Esophagus squamous epithelium (tissue), 5 donors: ENCODE data around the gene TBX3. TPM values are rescaled to one million over a fixed set of nuclear protein-coding genes. Genes with fewer than 3 reads are reported as not detected.
A peak's percentile ranks its signal among the peaks of the same experiment; 100 is the strongest.

Experiments used
- DNase-seq: peaks from one replicate; lab custom pipeline; 2025; lab: John Stamatoyannopoulos, UW
- H3K27ac ChIP-seq, 4 donors: fragments of 200-600 bp; sonication (generic); one replicate each; pipeline ENCODE4 v1.5.1; 2016 to 2019; ENCODE audit warnings: mild to moderate bottlenecking in 1 of 4
- H3K27me3 ChIP-seq, 4 donors: fragments of 200-600 bp; sonication (generic); 1 replicate in 3 of 4; 2 replicates in 1 of 4; pipeline versions ENCODE4 v1.5.1 to v1.6.0; 2017 to 2021; ENCODE audit warnings: antibody characterized with exemption in 1 of 4
- H3K36me3 ChIP-seq, 3 donors: fragments of 200-600 bp; sonication (generic); one replicate each; pipeline ENCODE4 v1.5.1; 2016 to 2019
- H3K4me1 ChIP-seq, 3 donors: fragments of 200-600 bp; sonication (generic); one replicate each; pipeline ENCODE4 v1.5.1; 2017 to 2019
- H3K4me3 ChIP-seq, 4 donors: fragments of 200-600 bp; sonication (generic); 1 replicate in 3 of 4; 2 replicates in 1 of 4; pipeline ENCODE4 v1.5.1; 2016 to 2019; ENCODE audit warnings: mild to moderate bottlenecking in 2 of 4, moderate library complexity in 1 of 4
- H3K9me3 ChIP-seq, 3 donors: fragments of 200-600 bp; sonication (generic); one replicate each; pipeline ENCODE4 v1.5.1; 2016 to 2019
- CTCF ChIP-seq, 6 experiments: fragments of 450-650 bp in 4 of 6; fragments of 200-600 bp in 2 of 6; sonication (generic) in 2 of 6; IDR thresholded peaks; one replicate each; pipeline ENCODE4 v1.5.1; 2016 to 2019; ENCODE audit warnings: antibody characterized with exemption in 6 of 6, mild to moderate bottlenecking in 4 of 6, moderate library complexity in 4 of 6
- POLR2A ChIP-seq, 4 donors: fragments of 450-650 bp; IDR thresholded peaks; one replicate each; pipeline ENCODE4 v1.6.1; 2017; ENCODE audit warnings: antibody characterized with exemption in 4 of 4, mild to moderate bottlenecking in 4 of 4, moderate library complexity in 3 of 4
- WGBS, 2 donors: methylation state at CpG; one replicate each; pipeline ENCODE4 v1.1.5; 2018; 5-methylcytosine and 5-hydroxymethylcytosine counted together
- intact Hi-C: fragments of 100-400 bp; cut with DNase I; formaldehyde crosslinking; loops from one replicate; pipeline ENCODE4 v1.15.0; 2022
- total RNA-seq, 4 donors: library from RNA; depleted of rRNA; stranded (reverse); fragments of >200 nt; gene quantifications; one replicate each; pipeline ENCODE4 v1.1.0, GENCODE V29; 2016
- donor health status: DM: yes; HTN: yes; CAD: no.

The TBX3 gene
- total RNA-seq, 4 donors from 2014 or later = 2.0 to 2.5 (median 2.4) TPM

DNA sequence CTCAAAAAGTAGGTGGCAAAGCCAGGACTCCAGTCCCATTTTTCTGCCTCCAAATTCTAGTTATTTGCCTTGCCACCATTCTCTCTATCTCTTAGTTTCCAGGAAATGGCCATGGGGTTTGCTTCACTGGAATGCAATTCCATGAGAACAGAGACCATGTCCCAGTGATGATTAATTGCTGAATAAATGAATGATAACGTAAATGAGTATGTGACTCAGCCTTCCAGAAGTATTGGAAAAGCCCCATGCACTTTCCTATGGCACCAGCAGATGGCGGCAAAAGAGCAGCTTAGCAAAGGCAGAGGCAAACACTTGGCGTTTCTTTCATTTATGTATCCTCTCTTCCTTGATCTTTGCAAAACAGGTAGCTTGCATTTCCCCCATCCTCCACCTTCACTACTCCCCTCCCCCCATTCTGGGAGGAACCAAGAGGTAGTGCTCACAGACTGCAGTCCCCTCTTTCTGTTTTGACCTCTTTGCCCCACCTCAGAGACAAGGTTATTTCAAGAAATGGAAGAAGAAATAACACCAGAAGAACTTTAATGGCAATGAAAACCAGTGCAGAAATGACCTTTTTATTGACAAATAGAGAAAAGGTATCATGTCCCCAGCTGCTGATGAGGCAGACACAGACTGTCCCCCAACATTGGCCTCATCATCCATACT lies 21.3 kb downstream of the TBX3 start:
- TF ChIP-seq POLR2A (IDR thresholded peaks at IDR 0.05) (no peak), CTCF (IDR thresholded peaks at IDR 0.05) (peak; percentile 63 to 96 (median 94))
- intact Hi-C loops = loop anchor here (5.0 to 10.0 kb wide), 2 partner anchors 972 to 1255 kb away; no protein-coding TSS in a partner anchor

GRCh38 chr12:114661245-114661644 lies 22.7 kb downstream of the TBX3 start:
- 44 to 67% methylated on average over 1 of the region's 1 CpG for WGBS, 2 donors
- DNase-seq = no peak
- H3K9me3 ChIP-seq = no peaks in the 10 kb centered on the region
- peaks cover 0 to 24% (median 0%) of the 10 kb centered on the region in 3 donors for H3K4me1 ChIP-seq
- H3K27ac ChIP-seq = no peak overlapping the region
- no peak overlapping the region for H3K4me3 ChIP-seq
- intact Hi-C loops = loop anchor here (5.0 to 10.0 kb wide), 2 partner anchors 974 to 1256 kb away; no protein-coding TSS in a partner anchor
- peaks cover 0 to 41% (median 15%) of the 10 kb centered on the region in 4 donors for H3K27me3 ChIP-seq
- TF ChIP-seq CTCF (IDR thresholded peaks at IDR 0.05) (no peak), POLR2A (IDR thresholded peaks at IDR 0.05) (no peak)
- no peaks in the 10 kb centered on the region for H3K36me3 ChIP-seq

More for the DNA sequence above, 21.3 kb downstream of the TBX3 start:
- Histone ChIP-seq H3K36me3 (no peaks in the 10 kb centered on the region), H3K4me1 (peaks cover 0 to 33% (median 0%) of the 10 kb centered on the region in 3 donors), H3K27ac (no peak overlapping the region), H3K4me3 (no peak overlapping the region), H3K27me3 (peaks cover 5 to 55% (median 24%) of the 10 kb centered on the region in 4 donors), H3K9me3 (no peaks in the 10 kb centered on the region)
- WGBS, 2 donors = 0% methylated on average over 3 of the region's 3 CpGs
- no peak for DNase-seq

- intact Hi-C loops = no loop called here
- peaks cover 0 to 20% (median 4%) of the 10 kb centered on the region in 4 donors for H3K27me3 ChIP-seq
- no peak overlapping the region for H3K27ac ChIP-seq
- H3K9me3 ChIP-seq = no peaks in the 10 kb centered on the region
- H3K4me3 ChIP-seq = no peak overlapping the region
- no peak for TF ChIP-seq POLR2A (IDR thresholded peaks at IDR 0.05)
- no peak for TF ChIP-seq CTCF (IDR thresholded peaks at IDR 0.05)
- no peak for DNase-seq
- H3K36me3 ChIP-seq = no peaks in the 10 kb centered on the region
- H3K4me1 ChIP-seq = peaks cover 0 to 8% (median 0%) of the 10 kb centered on the region in 3 donors
Measured at GRCh38 chr12:114659084-114659483, 24.9 kb downstream of the TBX3 start.

DNA sequence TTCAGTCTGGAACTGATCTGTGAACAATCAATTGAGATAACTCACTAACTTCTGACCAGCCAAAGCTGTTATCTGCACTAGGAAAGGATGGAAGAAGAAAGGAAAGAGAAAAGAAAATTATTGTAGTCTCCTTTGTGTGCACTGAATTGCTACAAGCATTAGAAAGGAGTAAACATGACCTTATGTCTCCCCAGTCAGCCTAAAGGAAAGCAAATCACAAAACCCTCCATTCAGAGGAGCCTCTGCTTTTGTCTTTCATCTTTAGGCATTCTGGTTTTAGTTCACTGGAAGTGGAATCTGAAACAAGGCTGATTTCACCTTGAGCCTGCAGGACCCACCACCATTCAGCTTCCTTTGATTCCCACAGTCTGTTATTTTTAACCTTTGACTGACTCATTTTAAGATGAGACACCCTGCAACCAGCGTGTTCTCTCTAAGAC lies 26.0 kb downstream of the TBX3 start:
- Histone ChIP-seq H3K4me3 (no peak overlapping the region), H3K27ac (no peak overlapping the region), H3K27me3 (peaks cover 0 to 9% (median 1%) of the 10 kb centered on the region in 4 donors), H3K4me1 (peaks cover 0 to 8% (median 0%) of the 10 kb centered on the region in 3 donors), H3K36me3 (no peaks in the 10 kb centered on the region), H3K9me3 (no peaks in the 10 kb centered on the region)
- no peak for TF ChIP-seq CTCF (IDR thresholded peaks at IDR 0.05)
- no peak for TF ChIP-seq POLR2A (IDR thresholded peaks at IDR 0.05)
- WGBS, 2 donors = 38 to 60% methylated on average over 1 of the region's 1 CpG
- intact Hi-C loops = no loop called here
- DNase-seq = no peak

- H3K9me3 ChIP-seq = no peaks in the 10 kb centered on the region
- no peak overlapping the region for H3K4me3 ChIP-seq
- DNase-seq = no peak
- H3K4me1 ChIP-seq = peaks cover 0 to 4% (median 0%) of the 10 kb centered on the region in 3 donors
- no peaks in the 10 kb centered on the region for H3K36me3 ChIP-seq
- intact Hi-C loops = no loop called here
- TF ChIP-seq POLR2A (IDR thresholded peaks at IDR 0.05) (no peak), CTCF (IDR thresholded peaks at IDR 0.05) (no peak)
- 85 to 94% methylated on average over 6 of the region's 6 CpGs for WGBS, 2 donors
- peaks cover 0 to 5% (median 0%) of the 10 kb centered on the region in 4 donors for H3K27me3 ChIP-seq
- H3K27ac ChIP-seq = no peak overlapping the region
Measured at GRCh38 chr12:114657597-114657920, 26.4 kb downstream of the TBX3 start.
